ENCODE results near the gene IL17RB.

DNA sequence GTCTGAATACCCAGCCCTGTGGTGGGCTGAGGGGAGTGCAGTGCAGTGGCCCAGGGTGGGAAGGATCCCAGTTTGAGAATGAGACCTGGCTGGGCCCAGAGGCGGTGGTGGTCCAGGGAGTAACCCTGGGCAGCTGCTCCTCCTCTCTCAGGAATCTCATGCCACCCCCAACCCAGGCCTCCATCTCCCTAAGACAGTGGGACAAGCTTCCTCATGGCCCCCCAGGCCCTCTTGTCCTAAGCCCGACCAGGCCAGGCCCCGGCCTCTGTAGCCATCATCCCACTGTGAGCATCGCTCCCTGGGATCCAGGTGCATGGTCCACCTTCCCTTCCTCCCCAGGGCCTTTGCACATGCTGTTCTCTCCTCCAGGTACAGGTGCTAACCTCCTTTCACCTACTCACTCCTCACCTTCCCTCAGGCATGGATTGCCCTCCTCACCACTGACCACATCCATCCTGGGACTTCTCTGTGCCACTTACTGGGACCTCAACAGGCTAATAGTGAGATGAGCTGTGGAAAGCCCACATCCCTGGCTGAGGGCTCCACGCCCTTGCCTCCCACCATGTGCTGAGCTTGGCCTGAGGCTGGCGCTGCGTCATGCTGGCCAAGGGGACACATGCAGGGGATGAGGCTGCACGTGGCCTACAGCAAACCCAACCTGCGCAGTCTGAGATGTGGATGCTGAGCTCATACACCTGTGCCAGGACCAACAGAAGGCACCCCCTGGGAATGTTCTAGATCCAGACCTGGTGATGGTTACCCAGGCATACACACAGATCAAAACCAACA lies 10.1 kb upstream of the IL17RB start:
- TF ChIP-seq, protein P1, sequence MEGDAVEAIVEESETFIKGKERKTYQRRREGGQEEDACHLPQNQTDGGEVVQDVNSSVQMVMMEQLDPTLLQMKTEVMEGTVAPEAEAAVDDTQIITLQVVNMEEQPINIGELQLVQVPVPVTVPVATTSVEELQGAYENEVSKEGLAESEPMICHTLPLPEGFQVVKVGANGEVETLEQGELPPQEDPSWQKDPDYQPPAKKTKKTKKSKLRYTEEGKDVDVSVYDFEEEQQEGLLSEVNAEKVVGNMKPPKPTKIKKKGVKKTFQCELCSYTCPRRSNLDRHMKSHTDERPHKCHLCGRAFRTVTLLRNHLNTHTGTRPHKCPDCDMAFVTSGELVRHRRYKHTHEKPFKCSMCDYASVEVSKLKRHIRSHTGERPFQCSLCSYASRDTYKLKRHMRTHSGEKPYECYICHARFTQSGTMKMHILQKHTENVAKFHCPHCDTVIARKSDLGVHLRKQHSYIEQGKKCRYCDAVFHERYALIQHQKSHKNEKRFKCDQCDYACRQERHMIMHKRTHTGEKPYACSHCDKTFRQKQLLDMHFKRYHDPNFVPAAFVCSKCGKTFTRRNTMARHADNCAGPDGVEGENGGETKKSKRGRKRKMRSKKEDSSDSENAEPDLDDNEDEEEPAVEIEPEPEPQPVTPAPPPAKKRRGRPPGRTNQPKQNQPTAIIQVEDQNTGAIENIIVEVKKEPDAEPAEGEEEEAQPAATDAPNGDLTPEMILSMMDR (IDR thresholded peaks at IDR 0.05; ENCODE audit: control extremely low read depth in 1 of 3, insufficient read depth in 1 of 3, low read depth in 1 of 3, low read length in 3 of 3): no peak
- TF ChIP-seq TAF1 (IDR thresholded peaks at IDR 0.05; ENCODE audit: low read depth, low read length) (no peak), SIRT6 (IDR thresholded peaks at IDR 0.05; ENCODE audit: low read length) (no peak), EZH2 (IDR thresholded peaks at IDR 0.05; ENCODE audit: low read depth, low read length, severe bottlenecking) (no peak)
- TF ChIP-seq, protein P2, sequence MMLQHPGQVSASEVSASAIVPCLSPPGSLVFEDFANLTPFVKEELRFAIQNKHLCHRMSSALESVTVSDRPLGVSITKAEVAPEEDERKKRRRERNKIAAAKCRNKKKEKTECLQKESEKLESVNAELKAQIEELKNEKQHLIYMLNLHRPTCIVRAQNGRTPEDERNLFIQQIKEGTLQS (IDR thresholded peaks at IDR 0.05; ENCODE audit: insufficient read depth, low read depth, low read length): no peak
